ENCODE data around the gene RPP30.

Gene RPP30

DNA sequence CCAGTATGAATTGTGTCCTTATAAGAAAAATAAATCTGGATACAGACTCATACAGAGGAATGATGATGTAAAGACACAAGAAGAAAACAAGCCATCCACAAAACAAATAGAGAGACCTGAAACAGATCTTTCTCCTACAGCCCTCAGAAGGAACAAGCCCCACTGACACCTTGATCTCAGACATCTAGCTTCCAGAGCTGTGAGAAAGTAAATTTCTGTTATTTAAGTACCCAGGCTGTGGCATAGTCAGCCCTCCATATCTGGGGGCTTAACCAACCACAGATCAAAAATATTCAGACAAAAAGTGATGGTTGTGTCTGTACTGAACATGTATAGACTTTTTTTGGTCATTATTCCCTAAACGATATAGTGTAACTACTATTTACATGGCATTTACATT lies 73.0 kb downstream of the RPP30 start:
- TF ChIP-seq, protein P1, sequence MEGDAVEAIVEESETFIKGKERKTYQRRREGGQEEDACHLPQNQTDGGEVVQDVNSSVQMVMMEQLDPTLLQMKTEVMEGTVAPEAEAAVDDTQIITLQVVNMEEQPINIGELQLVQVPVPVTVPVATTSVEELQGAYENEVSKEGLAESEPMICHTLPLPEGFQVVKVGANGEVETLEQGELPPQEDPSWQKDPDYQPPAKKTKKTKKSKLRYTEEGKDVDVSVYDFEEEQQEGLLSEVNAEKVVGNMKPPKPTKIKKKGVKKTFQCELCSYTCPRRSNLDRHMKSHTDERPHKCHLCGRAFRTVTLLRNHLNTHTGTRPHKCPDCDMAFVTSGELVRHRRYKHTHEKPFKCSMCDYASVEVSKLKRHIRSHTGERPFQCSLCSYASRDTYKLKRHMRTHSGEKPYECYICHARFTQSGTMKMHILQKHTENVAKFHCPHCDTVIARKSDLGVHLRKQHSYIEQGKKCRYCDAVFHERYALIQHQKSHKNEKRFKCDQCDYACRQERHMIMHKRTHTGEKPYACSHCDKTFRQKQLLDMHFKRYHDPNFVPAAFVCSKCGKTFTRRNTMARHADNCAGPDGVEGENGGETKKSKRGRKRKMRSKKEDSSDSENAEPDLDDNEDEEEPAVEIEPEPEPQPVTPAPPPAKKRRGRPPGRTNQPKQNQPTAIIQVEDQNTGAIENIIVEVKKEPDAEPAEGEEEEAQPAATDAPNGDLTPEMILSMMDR (IDR thresholded peaks at IDR 0.05; ENCODE audit: low read depth, low read length, missing control alignments) = no peak
- DNase-seq (ENCODE audit: low read depth) = no peak
- no peak overlapping the region for H3K4me3 ChIP-seq (ENCODE audit: low read depth, low read length)

DNA sequence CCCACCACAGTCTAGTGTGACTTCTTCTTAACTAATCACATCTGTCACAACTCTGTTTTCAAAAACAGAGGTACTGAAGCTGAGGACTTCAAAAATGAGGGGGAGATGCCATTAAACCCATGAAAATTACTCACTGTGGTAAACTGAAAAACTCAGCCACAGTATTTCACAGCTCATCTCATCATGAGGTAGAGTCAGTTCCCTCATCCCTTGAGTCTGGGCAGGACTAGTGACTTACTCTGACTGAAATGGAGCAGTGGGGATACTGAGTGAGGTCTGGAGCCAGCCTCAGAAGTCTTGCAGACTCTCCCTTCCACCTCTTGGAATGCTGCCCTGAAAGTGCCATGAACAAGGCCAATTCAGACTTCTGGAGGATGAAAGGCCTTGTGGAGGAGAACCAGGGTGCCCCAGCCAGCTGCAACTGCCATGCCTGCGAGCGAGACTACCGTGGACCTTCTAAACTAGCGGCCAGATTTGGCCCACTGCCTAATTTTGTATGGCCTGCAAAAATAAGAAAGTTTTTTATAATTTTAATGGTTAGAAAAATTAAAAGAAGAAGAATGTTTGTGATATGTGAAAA lies 73.8 kb downstream of the RPP30 start:
- H3K4me3 ChIP-seq (ENCODE audit: low read depth, low read length) = no peak overlapping the region
- TF ChIP-seq, protein P1 (IDR thresholded peaks at IDR 0.05; ENCODE audit: low read depth, low read length, missing control alignments) = no peak
- DNase-seq (ENCODE audit: low read depth) = no peak

DNA sequence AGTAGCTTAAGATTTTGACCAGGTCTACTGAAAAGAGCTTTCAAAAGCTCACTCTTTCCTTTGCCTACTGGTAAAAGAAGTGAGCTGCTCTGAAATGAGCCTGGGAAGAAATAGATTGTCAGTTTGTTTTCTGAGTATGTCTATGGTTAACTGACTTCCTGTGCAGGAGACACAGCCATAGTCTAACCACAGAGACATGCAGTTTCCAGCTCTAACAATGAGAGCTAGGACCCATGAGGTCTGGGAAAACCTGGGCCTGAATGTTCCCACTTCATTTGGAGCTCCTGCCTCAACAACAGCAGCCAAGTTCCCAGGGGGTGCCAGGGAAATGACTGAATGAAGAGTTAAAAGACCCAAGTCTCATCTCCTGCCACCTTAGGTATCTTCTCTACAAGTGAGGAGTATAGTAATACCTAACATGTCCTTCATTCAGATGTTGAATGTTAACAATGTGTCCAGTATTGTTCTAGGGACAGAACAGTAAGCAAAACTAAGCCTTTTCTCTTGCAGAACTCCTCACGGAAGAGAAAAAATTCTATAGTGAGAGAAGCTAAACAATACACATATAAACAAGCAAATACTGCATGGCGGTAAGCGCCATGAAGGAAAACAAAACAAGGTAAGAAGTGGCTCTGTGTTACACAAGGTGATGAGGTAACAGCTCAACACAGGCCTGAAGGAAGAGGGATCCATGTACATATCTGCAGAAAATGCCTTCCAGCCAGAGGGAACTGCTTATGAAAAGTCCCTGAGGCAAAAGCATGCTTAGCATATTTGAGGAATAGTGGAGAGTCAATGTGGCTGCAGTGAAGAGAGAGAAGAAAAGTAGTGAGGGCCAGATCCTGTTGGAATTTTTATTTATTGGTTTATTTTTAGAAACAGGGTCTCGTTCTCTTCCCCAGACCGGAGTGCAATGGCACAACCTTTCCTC lies 75.5 kb downstream of the RPP30 start:
- TF ChIP-seq, protein P1 (IDR thresholded peaks at IDR 0.05; ENCODE audit: low read depth, low read length, missing control alignments) = no peak
- DNase-seq (ENCODE audit: low read depth) = peak; percentile 2
- no peak overlapping the region for H3K4me3 ChIP-seq (ENCODE audit: low read depth, low read length)
